ENCODE data around the gene SEMA3D.
A peak's percentile ranks its signal among the peaks of the same experiment; 100 is the strongest.

The SEMA3D gene

DNA sequence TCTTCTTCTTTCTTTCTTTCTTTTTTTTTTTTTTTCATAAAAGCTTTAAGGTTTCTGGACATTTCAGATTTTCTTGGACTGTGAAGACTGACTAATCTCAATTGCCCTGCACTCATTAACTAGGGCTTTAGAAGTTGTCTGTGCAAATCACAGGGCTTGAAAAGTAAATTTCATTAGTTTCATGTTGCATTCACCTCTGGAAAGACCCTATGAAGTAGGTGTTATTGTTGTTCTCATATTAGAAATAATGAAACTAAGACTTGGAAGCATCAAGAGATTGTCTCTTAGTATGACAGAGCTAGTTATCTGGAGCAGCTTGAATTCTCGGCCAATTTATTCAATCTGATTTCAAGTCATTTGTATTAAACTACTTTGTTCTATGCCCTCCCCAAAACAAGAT lies 28.2 kb upstream of the SEMA3D start:
- no peaks in the 10 kb centered on the region for H3K36me3 ChIP-seq (ENCODE audit: control insufficient read depth, low read depth, low read length)
- no peaks in the 10 kb centered on the region for H3K9me3 ChIP-seq (ENCODE audit: control insufficient read depth, low read depth, low read length)
- no peaks in the 10 kb centered on the region for H3K27me3 ChIP-seq (ENCODE audit: control insufficient read depth, insufficient read depth, low read length)
- no peak overlapping the region for H3K4me3 ChIP-seq (ENCODE audit: low read length)
- no peak overlapping the region for H3K27ac ChIP-seq (ENCODE audit: low read length)
- no peak overlapping the region for H3K9ac ChIP-seq (ENCODE audit: low read length)
- no peaks in the 10 kb centered on the region for H3K4me1 ChIP-seq (ENCODE audit: control insufficient read depth, low read depth, low read length)

DNA sequence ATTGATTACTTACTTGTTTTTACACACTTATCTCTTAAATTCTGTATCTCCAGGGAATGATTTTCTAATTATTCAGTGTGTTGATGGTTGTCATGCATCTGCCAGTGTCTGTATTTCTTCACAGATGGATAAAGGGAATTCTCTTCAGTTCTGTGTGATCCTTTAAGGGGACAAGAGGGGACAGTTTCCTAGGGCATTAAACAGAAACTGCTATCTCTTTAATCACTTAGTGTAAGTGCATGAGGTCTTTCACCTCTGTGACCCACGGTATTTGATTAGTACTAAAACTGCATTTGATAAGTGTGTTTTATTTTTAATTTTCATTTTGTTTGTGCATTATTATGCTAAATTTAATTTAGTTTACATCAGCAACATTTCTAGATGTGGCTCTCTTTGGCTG lies 26.6 kb upstream of the SEMA3D start:
- Histone ChIP-seq H3K27ac (ENCODE audit: low read length) (no peak overlapping the region), H3K9ac (ENCODE audit: low read length) (no peak overlapping the region), H3K4me1 (ENCODE audit: control insufficient read depth, low read depth, low read length) (no peaks in the 10 kb centered on the region), H3K36me3 (ENCODE audit: control insufficient read depth, low read depth, low read length) (no peaks in the 10 kb centered on the region), H3K4me3 (ENCODE audit: low read length) (no peak overlapping the region), H3K9me3 (ENCODE audit: control insufficient read depth, low read depth, low read length) (no peaks in the 10 kb centered on the region), H3K27me3 (ENCODE audit: control insufficient read depth, insufficient read depth, low read length) (no peaks in the 10 kb centered on the region)

DNA sequence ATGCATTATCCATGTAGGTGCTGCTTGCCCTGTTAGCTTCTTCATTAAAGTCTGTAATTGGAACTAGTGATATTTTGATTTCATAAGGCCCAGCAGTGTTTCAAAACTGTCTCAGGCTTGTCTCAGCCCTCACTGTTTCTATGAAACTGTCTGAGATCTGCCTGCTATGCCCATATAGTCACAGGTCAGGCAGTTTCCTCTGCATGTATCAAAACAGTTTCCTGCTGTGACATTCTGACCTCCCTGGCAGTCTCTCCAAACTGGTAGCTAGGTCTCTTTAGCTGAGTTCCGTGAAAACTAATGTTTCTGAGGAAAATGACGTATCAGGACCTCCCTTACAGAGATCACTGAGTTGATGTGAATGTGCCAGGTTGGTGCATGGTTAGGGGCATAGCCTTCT lies 18.9 kb upstream of the SEMA3D start:
- Histone ChIP-seq H3K9ac (ENCODE audit: low read length) (no peak overlapping the region), H3K4me3 (ENCODE audit: low read length) (no peak overlapping the region), H3K27ac (ENCODE audit: low read length) (no peak overlapping the region), H3K4me1 (ENCODE audit: control insufficient read depth, low read depth, low read length) (no peaks in the 10 kb centered on the region), H3K9me3 (ENCODE audit: control insufficient read depth, low read depth, low read length) (peaks cover 7% of the 10 kb centered on the region), H3K36me3 (ENCODE audit: control insufficient read depth, low read depth, low read length) (no peaks in the 10 kb centered on the region), H3K27me3 (ENCODE audit: control insufficient read depth, insufficient read depth, low read length) (no peaks in the 10 kb centered on the region)

DNA sequence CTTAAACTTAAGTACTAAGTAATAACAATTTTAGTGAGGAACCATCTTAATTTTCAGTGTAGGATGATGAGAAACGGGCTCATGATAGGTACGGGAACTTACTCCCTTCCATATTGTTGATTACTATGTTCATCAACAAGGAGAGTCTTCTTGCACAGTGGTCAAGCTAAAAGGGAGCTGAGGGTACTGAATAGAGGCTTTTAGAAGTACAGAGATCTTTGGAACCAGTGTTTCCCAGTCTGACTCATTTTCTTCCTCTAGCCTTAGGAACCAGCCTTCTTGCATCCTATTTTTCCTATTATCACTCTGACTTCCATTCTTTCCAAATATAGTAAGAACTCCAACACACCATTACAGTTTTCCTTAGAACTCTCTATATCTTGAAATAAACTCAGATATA lies 17.6 kb upstream of the SEMA3D start:
- no peaks in the 10 kb centered on the region for H3K4me1 ChIP-seq (ENCODE audit: control insufficient read depth, low read depth, low read length)
- H3K9ac ChIP-seq (ENCODE audit: low read length): no peak overlapping the region
- peaks cover 11% of the 10 kb centered on the region for H3K9me3 ChIP-seq (ENCODE audit: control insufficient read depth, low read depth, low read length)
- no peak overlapping the region for H3K4me3 ChIP-seq (ENCODE audit: low read length)
- H3K27me3 ChIP-seq (ENCODE audit: control insufficient read depth, insufficient read depth, low read length): no peaks in the 10 kb centered on the region
- no peaks in the 10 kb centered on the region for H3K36me3 ChIP-seq (ENCODE audit: control insufficient read depth, low read depth, low read length)
- no peak overlapping the region for H3K27ac ChIP-seq (ENCODE audit: low read length)

DNA sequence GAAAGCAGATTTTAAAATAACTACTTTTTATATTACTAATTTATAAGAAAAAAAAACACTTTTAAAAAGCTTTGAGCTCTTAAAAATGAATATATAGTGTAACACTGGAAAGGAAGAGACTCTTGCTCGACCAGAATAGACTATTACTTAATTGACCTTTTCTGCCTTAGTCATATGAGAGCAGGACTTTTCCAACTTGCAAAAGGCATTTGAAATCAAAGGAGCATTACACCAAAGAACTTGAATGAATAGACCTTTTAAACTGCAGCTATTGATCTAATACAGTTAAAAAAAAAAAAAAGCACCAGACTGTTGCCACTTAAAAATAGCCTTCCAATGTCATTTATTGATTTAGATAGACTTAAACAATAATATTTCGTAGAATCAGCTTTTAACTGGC lies 17.2 kb upstream of the SEMA3D start:
- Histone ChIP-seq H3K9me3 (ENCODE audit: control insufficient read depth, low read depth, low read length) (peaks cover 11% of the 10 kb centered on the region), H3K36me3 (ENCODE audit: control insufficient read depth, low read depth, low read length) (no peaks in the 10 kb centered on the region), H3K9ac (ENCODE audit: low read length) (no peak overlapping the region)

DNA sequence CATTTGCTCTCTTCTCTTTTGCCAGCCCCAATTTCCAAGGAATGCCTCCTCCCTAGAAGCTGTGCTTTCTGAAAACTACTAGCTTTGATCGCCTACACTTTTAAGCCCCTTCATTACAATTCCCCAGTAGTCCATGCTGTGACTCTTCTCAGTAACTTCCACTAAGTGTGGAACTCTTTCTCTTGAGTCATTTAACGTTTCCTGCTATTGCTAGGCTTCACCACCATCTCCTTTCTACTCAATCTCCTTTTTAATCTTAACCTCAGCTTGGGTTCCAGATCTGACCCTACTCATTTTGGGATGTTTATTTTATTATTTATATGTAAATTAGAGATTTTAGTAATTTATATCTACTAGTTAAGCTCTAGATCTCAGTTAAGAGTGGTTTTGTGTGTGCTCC lies 14.4 kb upstream of the SEMA3D start:
- Histone ChIP-seq H3K36me3 (ENCODE audit: control insufficient read depth, low read depth, low read length) (no peaks in the 10 kb centered on the region), H3K27ac (ENCODE audit: low read length) (no peak overlapping the region), H3K4me1 (ENCODE audit: control insufficient read depth, low read depth, low read length) (peaks cover 19% of the 10 kb centered on the region), H3K9me3 (ENCODE audit: control insufficient read depth, low read depth, low read length) (peaks cover 11% of the 10 kb centered on the region), H3K4me3 (ENCODE audit: low read length) (no peak overlapping the region), H3K27me3 (ENCODE audit: control insufficient read depth, insufficient read depth, low read length) (no peaks in the 10 kb centered on the region), H3K9ac (ENCODE audit: low read length) (no peak overlapping the region)

More for the DNA sequence above, 17.2 kb upstream of the SEMA3D start:
- H3K4me1 ChIP-seq (ENCODE audit: control insufficient read depth, low read depth, low read length): no peaks in the 10 kb centered on the region
- H3K27ac ChIP-seq (ENCODE audit: low read length): no peak overlapping the region
- no peaks in the 10 kb centered on the region for H3K27me3 ChIP-seq (ENCODE audit: control insufficient read depth, insufficient read depth, low read length)
- H3K4me3 ChIP-seq (ENCODE audit: low read length): no peak overlapping the region

DNA sequence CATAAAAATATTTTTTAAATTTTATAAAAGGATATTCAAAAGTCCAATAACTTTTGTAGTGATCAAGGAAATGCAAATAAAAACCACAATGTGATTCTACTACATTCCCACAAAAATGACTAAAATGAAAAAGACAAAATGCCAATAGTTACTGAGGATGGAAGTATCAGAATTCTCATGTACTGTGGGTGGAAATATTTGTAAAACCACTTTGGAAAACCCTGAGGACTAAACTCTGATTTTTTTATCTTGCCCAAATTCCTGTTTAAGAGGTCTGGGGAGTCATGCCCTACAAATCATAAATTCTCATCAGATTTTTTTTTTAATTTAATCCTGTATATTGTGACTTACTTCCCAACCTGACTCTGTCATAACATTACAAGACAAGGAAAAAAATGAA lies 9.8 kb upstream of the SEMA3D start:
- Histone ChIP-seq H3K27me3 (ENCODE audit: control insufficient read depth, insufficient read depth, low read length) (no peaks in the 10 kb centered on the region), H3K27ac (ENCODE audit: low read length) (no peak overlapping the region), H3K4me1 (ENCODE audit: control insufficient read depth, low read depth, low read length) (peaks cover 20% of the 10 kb centered on the region), H3K4me3 (ENCODE audit: low read length) (no peak overlapping the region), H3K9me3 (ENCODE audit: control insufficient read depth, low read depth, low read length) (peaks cover 8% of the 10 kb centered on the region), H3K9ac (ENCODE audit: low read length) (no peak overlapping the region), H3K36me3 (ENCODE audit: control insufficient read depth, low read depth, low read length) (no peaks in the 10 kb centered on the region)

DNA sequence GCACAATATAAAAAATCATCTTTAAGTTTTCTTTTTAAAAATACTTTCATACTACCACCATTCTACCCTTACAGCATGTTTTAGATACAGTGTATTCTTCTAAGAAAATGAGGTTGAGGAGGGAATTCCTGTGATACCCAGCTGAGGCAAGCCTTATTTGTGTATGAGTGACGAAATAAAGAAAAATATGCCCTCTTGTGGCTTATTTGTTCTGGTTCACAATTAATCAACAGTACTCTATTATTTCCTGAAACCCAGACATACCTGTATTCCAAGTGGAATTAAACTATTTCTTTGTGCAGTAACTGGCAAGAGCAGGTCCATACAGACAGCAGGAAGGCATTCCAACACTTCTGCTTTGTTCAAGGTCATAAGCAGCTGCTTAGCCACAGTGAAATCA lies 4.5 kb upstream of the SEMA3D start:
- no peaks in the 10 kb centered on the region for H3K36me3 ChIP-seq (ENCODE audit: control insufficient read depth, low read depth, low read length)
- H3K27ac ChIP-seq (ENCODE audit: low read length): no peak overlapping the region
- H3K9ac ChIP-seq (ENCODE audit: low read length): no peak overlapping the region
- no peak overlapping the region for H3K4me3 ChIP-seq (ENCODE audit: low read length)
- H3K9me3 ChIP-seq (ENCODE audit: control insufficient read depth, low read depth, low read length): no peaks in the 10 kb centered on the region
- peaks cover 18% of the 10 kb centered on the region for H3K27me3 ChIP-seq (ENCODE audit: control insufficient read depth, insufficient read depth, low read length)
- peaks cover 15% of the 10 kb centered on the region for H3K4me1 ChIP-seq (ENCODE audit: control insufficient read depth, low read depth, low read length)

DNA sequence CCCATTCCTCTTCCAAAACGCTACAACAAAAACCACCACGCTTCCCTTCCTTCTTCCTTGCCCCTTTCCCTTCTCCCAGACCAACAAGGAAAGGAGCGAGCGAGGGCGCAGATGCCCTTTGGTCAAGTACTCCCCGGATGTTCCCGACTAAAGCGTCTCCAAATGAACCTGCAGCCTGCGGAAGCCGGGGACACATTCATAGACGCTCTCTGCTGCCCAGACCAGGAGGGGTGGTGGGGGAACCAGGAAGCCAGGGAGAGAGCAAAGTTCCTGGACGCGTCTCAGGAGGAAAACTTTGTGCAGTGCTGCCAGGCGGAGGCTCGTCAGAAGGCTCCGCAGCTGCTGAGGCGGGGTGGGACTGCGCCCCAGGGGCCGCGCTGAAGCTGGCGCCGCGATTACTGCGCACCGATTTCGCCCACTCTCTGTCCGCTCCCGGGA lies 754 bp downstream of the SEMA3D start:
- Histone ChIP-seq H3K9me3 (ENCODE audit: control insufficient read depth, low read depth, low read length) (no peaks in the 10 kb centered on the region), H3K36me3 (ENCODE audit: control insufficient read depth, low read depth, low read length) (no peaks in the 10 kb centered on the region), H3K4me3 (ENCODE audit: low read length) (peak overlapping the region; percentile 92), H3K27me3 (ENCODE audit: control insufficient read depth, insufficient read depth, low read length) (peaks cover 43% of the 10 kb centered on the region), H3K9ac (ENCODE audit: low read length) (peak overlapping the region; percentile 21), H3K4me1 (ENCODE audit: control insufficient read depth, low read depth, low read length) (peaks cover 7% of the 10 kb centered on the region), H3K27ac (ENCODE audit: low read length) (no peak overlapping the region)

DNA sequence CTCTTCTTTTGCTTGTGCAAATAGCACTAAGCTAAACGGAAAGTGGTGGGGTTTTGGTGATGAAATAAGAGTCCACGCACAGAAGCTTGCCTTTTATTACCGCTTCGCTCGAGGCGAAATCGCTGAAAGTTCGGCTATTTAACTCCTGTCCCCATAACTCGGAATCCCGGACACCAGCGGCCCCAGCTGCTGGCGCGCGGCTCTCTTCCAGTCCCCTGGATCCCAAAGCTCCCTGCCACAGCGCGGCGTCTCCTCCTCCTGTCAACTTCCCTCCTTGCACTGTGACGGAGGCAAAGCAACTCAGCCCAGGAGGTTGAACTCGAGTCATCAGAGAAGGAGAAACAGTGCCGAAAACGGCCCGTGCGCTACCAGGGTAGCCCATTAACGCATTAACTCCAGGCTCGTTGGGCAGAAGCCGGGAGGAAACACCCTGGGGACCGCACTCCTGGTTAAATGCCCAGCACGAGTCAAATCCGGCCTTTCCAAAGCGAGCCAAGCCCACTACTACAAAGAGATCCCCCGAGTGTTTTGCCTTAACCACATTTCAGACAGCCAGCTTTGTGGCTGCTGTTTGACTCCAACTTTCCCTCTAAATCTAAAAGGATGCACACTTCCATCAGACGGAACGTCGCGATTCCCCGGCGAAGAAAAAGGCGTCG lies 1.3 kb downstream of the SEMA3D start:
- peaks cover 43% of the 10 kb centered on the region for H3K27me3 ChIP-seq (ENCODE audit: control insufficient read depth, insufficient read depth, low read length)
- H3K27ac ChIP-seq (ENCODE audit: low read length): no peak overlapping the region
- no peaks in the 10 kb centered on the region for H3K9me3 ChIP-seq (ENCODE audit: control insufficient read depth, low read depth, low read length)
- peak overlapping the region; percentile 92 for H3K4me3 ChIP-seq (ENCODE audit: low read length)
- peaks cover 7% of the 10 kb centered on the region for H3K4me1 ChIP-seq (ENCODE audit: control insufficient read depth, low read depth, low read length)
- H3K36me3 ChIP-seq (ENCODE audit: control insufficient read depth, low read depth, low read length): no peaks in the 10 kb centered on the region
- peak overlapping the region; percentile 21 for H3K9ac ChIP-seq (ENCODE audit: low read length)

DNA sequence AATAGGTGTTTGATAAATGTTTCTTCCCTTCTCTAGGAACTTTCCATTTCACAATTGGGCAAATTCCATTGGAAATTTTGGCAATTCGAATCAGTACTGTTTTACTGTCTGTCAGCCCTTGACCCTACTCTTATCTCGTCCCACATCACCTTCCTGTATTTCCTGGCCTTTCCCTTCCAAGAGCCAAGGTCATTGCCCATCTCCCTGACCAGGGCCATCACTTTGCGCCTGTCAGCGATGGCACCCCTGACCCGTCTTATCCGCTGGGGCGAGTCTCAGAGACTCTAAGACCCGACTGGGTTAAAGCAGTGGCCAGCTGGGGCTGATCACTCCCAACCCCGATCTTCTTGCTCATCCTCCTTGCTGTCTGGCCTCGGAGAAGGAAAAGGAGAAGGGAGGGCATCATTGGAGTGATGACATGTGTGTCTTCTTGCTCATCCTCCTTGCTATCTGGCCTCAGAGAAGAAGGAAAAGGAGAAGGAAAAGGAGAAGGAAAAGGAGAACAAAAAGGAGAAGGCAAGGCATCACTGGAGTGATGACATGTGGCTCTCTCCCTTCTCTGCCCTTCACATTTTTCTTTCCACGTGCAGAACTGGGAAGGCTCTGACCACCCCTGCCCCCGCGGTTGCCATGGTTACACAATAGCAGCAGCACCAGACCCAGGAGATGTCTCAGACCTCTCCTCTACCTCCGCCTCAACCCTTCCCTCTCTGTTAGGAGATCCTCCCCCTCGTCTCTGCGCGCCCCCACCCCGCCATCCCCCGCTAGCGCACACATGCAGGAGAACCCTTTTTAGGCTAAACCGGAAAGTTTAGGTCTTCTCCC lies 2.0 kb downstream of the SEMA3D start:
- Histone ChIP-seq H3K27me3 (ENCODE audit: control insufficient read depth, insufficient read depth, low read length) (peaks cover 43% of the 10 kb centered on the region), H3K9me3 (ENCODE audit: control insufficient read depth, low read depth, low read length) (no peaks in the 10 kb centered on the region)

DNA sequence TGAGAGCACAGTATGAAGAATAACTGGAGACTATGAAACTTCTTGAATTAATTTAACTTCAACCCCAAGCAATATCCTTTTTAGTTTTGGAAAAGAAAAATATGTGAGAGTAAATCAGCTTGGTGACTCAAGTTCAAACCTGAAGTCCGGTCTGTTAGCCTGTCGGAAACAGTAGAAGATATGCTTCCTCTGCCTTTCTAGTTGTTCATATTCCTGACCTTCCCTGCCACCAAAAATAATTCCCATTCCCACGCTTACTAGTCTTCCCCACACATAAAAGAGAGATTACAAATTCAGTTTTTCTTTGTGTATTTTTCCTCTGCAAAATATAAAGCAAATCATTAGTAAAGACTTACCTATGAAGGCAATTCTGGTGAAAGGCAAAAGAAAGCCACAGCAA lies 3.6 kb downstream of the SEMA3D start:
- Histone ChIP-seq H3K27me3 (ENCODE audit: control insufficient read depth, insufficient read depth, low read length) (peaks cover 41% of the 10 kb centered on the region), H3K27ac (ENCODE audit: low read length) (no peak overlapping the region), H3K36me3 (ENCODE audit: control insufficient read depth, low read depth, low read length) (no peaks in the 10 kb centered on the region)

More for the DNA sequence above, 2.0 kb downstream of the SEMA3D start:
- peak overlapping the region; percentile 92 for H3K4me3 ChIP-seq (ENCODE audit: low read length)
- no peak overlapping the region for H3K27ac ChIP-seq (ENCODE audit: low read length)
- peaks cover 7% of the 10 kb centered on the region for H3K4me1 ChIP-seq (ENCODE audit: control insufficient read depth, low read depth, low read length)
- H3K36me3 ChIP-seq (ENCODE audit: control insufficient read depth, low read depth, low read length): no peaks in the 10 kb centered on the region
- H3K9ac ChIP-seq (ENCODE audit: low read length): no peak overlapping the region

More for the DNA sequence above, 3.6 kb downstream of the SEMA3D start:
- Histone ChIP-seq H3K9ac (ENCODE audit: low read length) (no peak overlapping the region), H3K4me3 (ENCODE audit: low read length) (no peak overlapping the region), H3K9me3 (ENCODE audit: control insufficient read depth, low read depth, low read length) (no peaks in the 10 kb centered on the region), H3K4me1 (ENCODE audit: control insufficient read depth, low read depth, low read length) (peaks cover 7% of the 10 kb centered on the region)

Measured in iPS-18a (cell line).